ENCODE data around the gene GRK2.

- no peak for TF ChIP-seq CTCF (conservative IDR thresholded peaks at IDR 0.05 in 1 of 2, IDR thresholded peaks at IDR 0.05 in 1 of 2; ENCODE audit: low read depth in 1 of 2, low read length in 2 of 2)
- no peak for TF ChIP-seq EZH2 (IDR thresholded peaks at IDR 0.05; ENCODE audit: low read length, missing control alignments)
Measured at GRCh38 chr11:67317888-67318555, 51.7 kb downstream of the GRK2 start.
